ENCODE data around the gene THAP4.

The THAP4 gene

DNA sequence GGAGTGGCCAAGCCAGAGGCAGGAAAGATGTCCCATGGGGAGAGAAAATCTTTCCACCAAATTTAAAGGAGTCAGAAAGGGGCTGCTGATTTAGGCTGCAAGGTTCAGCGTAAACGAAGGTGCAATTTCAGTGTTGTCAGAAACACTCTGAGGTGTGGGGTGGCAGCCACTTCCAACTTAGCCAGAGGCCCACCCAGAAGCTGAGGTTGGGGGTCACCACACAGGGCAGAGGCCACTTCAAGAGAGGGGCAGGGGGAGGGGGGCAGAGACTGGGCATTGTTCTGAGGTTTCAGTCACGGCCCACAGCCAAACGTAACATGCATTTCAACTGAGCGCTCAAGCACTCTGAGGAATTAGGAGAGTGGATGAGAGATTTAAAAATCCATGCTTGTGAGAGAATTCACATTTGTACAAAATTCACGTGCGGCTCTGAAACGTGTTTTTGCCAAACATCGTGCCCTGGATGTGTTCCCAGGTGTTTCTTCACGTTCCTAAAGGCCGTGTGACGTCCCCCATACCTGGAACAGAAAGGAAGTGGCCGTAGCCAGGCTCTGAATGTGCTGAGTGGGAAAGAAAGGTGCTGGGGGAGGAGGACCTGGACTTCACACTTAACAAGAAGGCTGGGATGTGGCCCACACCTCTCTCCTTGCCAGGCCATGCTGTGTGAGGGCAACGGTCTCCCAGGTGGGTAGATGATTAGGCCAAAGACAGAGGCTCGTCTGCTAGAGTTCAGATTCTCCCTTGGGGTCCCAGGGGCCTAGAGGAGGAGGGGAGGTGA lies 97.9 kb downstream of the THAP4 start:
- no peak for TF ChIP-seq SIN3A (IDR thresholded peaks at IDR 0.05; ENCODE audit: borderline replicate concordance, insufficient read depth, low read length)
- TF ChIP-seq, protein P1, sequence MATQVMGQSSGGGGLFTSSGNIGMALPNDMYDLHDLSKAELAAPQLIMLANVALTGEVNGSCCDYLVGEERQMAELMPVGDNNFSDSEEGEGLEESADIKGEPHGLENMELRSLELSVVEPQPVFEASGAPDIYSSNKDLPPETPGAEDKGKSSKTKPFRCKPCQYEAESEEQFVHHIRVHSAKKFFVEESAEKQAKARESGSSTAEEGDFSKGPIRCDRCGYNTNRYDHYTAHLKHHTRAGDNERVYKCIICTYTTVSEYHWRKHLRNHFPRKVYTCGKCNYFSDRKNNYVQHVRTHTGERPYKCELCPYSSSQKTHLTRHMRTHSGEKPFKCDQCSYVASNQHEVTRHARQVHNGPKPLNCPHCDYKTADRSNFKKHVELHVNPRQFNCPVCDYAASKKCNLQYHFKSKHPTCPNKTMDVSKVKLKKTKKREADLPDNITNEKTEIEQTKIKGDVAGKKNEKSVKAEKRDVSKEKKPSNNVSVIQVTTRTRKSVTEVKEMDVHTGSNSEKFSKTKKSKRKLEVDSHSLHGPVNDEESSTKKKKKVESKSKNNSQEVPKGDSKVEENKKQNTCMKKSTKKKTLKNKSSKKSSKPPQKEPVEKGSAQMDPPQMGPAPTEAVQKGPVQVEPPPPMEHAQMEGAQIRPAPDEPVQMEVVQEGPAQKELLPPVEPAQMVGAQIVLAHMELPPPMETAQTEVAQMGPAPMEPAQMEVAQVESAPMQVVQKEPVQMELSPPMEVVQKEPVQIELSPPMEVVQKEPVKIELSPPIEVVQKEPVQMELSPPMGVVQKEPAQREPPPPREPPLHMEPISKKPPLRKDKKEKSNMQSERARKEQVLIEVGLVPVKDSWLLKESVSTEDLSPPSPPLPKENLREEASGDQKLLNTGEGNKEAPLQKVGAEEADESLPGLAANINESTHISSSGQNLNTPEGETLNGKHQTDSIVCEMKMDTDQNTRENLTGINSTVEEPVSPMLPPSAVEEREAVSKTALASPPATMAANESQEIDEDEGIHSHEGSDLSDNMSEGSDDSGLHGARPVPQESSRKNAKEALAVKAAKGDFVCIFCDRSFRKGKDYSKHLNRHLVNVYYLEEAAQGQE (IDR thresholded peaks at IDR 0.05; ENCODE audit: insufficient read depth in 1 of 2, low read depth in 2 of 2, low read length in 2 of 2) = no peak
- no peak for TF ChIP-seq TAF1 (IDR thresholded peaks at IDR 0.05; ENCODE audit: borderline replicate concordance, insufficient read depth, low read length)
- no peak for TF ChIP-seq FOXP2 (optimal IDR thresholded peaks at IDR 0.05; ENCODE audit: borderline replicate concordance, extremely low read depth, extremely low read length, insufficient read depth)
- no peak for TF ChIP-seq POLR2AphosphoS5 (IDR thresholded peaks at IDR 0.05; ENCODE audit: low read depth, low read length)

DNA sequence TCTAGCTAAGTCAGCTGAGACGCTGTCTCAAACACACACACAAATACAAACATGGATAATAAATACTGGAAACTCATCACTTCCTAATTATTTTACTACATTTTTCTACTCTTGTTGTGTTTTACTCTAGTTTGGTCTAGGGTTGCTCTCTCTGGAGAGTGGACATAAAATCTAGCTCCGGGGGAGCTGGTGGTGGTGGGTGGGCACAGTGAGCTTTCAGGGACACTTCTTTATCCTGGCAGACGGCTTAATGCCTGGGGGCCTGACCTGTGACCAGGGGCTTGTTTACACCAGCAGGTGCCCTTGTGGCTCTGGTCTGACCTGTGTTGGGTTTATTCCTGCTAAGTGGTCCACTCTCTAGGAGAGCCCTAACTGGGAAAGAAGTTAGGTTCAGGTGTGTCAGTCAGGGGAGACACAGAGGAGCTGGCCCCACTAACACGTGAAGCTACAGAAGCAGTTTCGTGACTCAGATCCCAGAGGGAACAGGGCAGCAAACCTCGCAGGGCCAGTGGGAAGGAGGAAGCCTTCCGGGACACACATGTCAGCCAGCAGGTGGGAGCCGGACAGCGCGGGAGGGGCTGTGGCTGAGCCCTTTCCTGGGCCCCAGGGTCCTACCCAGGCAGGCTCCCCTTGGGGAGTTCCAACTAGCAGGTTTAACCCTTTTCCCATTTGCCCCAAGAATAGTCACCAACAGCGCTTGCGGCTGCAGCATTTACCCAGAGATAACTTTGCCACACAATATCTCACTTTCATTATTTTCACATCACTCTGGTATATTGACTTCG lies 100.9 kb downstream of the THAP4 start:
- TF ChIP-seq, protein P1 (IDR thresholded peaks at IDR 0.05; ENCODE audit: insufficient read depth in 1 of 2, low read depth in 2 of 2, low read length in 2 of 2) = no peak
- TF ChIP-seq TAF1 (IDR thresholded peaks at IDR 0.05; ENCODE audit: borderline replicate concordance, insufficient read depth, low read length) (no peak), FOXP2 (optimal IDR thresholded peaks at IDR 0.05; ENCODE audit: borderline replicate concordance, extremely low read depth, extremely low read length, insufficient read depth) (no peak), POLR2AphosphoS5 (IDR thresholded peaks at IDR 0.05; ENCODE audit: low read depth, low read length) (no peak), SIN3A (IDR thresholded peaks at IDR 0.05; ENCODE audit: borderline replicate concordance, insufficient read depth, low read length) (no peak)

DNA sequence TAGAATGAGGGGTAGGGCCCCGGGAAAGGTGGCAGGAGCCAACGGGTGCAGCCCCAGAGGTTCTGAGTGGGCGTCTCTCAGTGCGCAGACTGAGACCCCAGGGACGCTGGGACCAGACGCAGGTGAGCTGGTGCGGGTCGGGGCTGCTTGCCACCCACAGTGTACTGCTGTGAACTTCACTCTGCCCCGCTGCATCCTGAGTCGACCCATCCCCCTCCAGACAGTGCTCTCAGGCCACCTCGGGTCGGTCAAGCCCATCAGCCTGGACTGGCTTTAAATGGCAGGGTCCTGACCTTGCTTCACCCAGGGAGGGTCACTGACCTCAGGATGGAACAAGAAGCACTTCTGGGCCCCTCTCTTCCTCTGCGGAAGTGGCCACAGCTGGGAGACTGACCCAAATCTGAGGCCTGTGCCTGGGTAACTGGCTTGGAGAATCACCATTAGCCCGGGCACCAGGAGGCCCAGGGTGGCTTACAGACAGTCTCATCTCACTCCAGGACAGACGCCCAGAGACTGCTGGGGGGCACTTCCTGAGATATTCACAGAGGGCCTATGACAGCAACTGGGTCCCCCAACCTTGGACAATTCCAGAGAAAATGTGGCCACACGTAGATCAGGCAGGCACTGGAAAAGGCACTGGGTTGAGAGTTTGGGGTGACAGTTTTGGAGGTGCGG lies 102.1 kb downstream of the THAP4 start:
- no peak for TF ChIP-seq SIN3A (IDR thresholded peaks at IDR 0.05; ENCODE audit: borderline replicate concordance, insufficient read depth, low read length)
- TF ChIP-seq FOXP2 (optimal IDR thresholded peaks at IDR 0.05; ENCODE audit: borderline replicate concordance, extremely low read depth, extremely low read length, insufficient read depth) = no peak
- TF ChIP-seq, protein P1 (IDR thresholded peaks at IDR 0.05; ENCODE audit: insufficient read depth in 1 of 2, low read depth in 2 of 2, low read length in 2 of 2) = no peak
- no peak for TF ChIP-seq TAF1 (IDR thresholded peaks at IDR 0.05; ENCODE audit: borderline replicate concordance, insufficient read depth, low read length)
